22Rv1 (cell line): ENCODE data around the gene CAPZB.

Experiments
- H3K27ac ChIP-seq: fragments of 450-650 bp; 2 replicates; pipeline ENCODE4 v1.5.1; 2017
- ZFX ChIP-seq: fragments of 450-650 bp; IDR thresholded peaks from 2 replicates; pipeline ENCODE4 v1.6.1; 2017; ENCODE audit warnings: antibody characterized with exemption, borderline replicate concordance
- TF ChIP-seq, protein P1 (sequence below): fragments of 450-650 bp; IDR thresholded peaks from 2 replicates; pipeline ENCODE4 v1.5.1; 2017; ENCODE audit warnings: mild to moderate bottlenecking

The CAPZB gene

DNA sequence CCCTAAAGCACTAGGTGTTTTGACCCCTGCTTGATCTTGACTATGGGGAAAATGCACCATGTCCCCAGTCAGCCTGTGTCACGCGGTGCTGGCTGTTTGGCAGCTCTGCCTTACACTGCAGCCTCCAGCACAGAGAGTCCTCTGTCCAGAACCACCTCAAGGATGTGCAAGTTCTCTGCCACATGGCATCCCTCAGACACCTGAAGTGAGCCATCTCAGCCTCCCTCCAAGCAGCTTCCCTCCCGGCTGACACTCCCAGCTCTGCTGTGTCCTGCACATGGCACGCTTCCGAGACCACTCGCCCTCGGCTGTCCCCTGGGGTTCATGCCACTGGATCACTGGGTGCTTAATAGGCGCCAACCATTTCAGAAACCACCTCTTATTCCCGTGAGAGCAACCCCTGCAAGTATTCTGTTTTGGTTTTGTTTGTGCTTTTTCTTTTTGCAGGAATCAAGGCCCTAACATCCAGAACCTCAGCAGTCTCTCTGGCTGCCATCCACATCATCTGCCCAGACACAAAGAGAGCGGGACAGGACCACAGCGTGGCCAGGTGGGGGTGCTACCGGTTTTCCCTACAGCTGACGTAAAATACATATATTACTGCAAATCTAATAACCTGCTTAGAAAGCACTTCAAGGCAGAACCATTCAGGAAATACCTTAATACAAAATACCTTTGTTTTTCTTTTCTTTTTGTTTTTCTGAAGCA, 45.7 kb downstream of the CAPZB start:
- H3K27ac ChIP-seq: no peak overlapping the region
- TF ChIP-seq, protein P1, sequence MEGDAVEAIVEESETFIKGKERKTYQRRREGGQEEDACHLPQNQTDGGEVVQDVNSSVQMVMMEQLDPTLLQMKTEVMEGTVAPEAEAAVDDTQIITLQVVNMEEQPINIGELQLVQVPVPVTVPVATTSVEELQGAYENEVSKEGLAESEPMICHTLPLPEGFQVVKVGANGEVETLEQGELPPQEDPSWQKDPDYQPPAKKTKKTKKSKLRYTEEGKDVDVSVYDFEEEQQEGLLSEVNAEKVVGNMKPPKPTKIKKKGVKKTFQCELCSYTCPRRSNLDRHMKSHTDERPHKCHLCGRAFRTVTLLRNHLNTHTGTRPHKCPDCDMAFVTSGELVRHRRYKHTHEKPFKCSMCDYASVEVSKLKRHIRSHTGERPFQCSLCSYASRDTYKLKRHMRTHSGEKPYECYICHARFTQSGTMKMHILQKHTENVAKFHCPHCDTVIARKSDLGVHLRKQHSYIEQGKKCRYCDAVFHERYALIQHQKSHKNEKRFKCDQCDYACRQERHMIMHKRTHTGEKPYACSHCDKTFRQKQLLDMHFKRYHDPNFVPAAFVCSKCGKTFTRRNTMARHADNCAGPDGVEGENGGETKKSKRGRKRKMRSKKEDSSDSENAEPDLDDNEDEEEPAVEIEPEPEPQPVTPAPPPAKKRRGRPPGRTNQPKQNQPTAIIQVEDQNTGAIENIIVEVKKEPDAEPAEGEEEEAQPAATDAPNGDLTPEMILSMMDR: no peak
- TF ChIP-seq ZFX: no peak

DNA sequence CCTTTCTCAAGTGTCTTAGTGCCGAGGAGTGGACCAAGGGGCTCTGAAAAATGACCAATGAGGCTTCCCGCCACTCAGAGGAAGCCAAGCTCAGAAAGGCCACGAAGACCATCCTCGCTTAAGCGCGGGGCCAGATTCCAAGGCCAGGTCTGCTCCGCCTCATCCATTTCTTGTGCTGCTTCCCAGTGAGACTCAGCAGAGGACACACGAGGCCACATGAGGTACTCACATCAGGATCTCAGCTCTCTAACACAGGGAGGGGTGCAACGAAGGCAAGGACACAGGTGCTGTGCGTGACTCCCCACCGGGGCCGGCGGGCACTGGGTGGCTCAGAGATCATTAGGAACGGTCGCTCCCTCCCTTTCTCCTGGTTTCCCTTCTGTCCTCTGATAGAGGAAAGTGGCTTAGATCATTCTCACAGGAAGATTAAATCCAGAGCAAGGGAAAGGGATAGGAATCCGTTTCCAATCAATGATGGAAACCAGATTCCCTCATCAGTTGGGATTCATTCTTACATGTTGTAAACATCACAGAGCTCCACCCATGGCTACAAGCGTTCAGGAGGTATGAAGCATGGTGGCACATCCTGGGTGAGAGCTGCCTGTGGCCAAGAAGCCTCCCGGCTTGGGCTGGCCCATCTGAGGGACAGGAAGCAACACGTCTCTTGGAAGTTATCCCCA, 46.7 kb downstream of the CAPZB start:
- no peak overlapping the region for H3K27ac ChIP-seq
- TF ChIP-seq, protein P1: no peak
- TF ChIP-seq ZFX: no peak

DNA sequence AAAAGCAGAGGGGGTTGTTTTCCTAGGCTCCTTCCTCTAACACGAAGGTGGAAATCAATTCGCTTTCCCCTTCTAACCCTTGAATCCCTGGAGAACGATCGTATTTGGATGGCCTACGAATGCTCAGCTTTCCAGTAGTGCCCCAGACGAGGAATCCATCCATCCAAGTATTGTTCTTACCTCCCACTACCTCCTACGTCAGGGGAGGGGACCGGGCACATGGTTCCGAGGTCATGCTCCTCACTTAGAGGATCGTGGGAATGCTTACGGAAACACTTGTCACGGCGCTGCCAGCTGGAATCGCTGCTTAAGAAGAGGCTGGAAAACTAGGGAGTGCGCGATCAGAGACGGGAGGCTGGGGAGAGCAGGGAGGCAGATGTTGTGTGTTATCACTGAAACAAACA, 47.4 kb downstream of the CAPZB start:
- no peak overlapping the region for H3K27ac ChIP-seq
- TF ChIP-seq, protein P1: no peak
- TF ChIP-seq ZFX: no peak

DNA sequence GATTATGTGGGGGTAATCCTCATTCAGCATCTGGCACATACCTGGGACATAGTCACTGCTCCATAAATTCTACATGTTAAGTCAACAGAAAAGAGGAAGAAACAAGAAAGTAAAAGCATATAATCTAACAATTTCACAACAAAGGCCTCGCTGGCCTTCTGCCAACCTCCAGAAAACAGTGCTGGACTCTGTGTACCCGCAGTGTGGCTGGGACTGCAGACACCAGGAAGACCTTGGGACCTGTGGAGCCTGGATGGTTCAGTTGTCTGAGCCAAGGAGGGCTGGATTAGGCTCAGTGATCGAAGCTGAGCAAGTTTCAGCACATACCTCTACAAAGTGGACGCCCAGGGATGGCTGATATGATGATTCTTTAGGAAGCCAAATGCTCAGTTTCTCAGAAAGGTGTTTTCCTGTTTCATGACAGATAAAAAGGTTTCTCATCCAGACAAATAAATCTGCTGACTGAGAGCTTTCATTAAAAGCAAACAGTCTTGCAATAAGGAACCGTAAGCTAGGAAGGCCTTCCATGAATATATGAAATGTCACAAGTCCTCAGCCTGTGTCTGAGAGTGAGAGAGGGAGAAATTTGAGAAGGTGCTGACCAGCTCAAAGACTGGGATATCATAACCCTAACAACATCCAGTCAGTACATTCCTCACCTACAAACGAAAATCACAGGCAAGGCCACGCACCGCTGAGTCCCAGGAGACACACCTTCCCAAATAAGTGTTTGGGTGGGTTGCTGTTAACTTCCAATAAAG, 48.4 kb downstream of the CAPZB start:
- no peak overlapping the region for H3K27ac ChIP-seq
- no peak for TF ChIP-seq ZFX
- TF ChIP-seq, protein P1: no peak

DNA sequence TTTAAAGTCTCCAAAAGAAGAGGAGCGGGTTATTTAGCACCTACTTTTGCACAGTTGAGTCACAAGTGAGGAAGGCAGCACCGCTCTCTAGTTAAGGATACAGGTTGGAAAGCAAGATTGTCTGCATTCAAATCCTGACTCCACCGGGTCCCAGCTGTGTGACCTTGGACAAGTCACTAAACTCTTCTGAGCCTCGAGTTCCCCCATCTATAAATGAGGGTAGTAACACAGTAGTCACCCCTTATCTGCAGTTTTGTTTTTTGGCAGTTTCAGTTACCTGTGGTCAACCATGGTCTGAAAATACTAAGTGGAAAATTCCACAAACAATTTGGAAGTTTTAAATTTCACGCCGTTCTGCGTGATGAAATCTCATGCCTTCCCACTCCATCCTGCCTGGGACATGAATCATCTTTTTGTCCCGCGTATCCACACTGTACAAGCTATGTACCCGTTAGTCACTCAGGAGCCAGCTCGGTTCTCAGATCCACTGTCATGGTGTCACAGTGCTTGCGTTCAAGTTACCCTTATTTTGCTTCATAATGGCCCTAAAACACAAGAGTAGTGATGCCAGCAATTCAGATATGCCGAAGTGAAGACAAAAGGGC, 49.4 kb downstream of the CAPZB start:
- no peak for TF ChIP-seq ZFX
- TF ChIP-seq, protein P1: no peak
- H3K27ac ChIP-seq: no peak overlapping the region

DNA sequence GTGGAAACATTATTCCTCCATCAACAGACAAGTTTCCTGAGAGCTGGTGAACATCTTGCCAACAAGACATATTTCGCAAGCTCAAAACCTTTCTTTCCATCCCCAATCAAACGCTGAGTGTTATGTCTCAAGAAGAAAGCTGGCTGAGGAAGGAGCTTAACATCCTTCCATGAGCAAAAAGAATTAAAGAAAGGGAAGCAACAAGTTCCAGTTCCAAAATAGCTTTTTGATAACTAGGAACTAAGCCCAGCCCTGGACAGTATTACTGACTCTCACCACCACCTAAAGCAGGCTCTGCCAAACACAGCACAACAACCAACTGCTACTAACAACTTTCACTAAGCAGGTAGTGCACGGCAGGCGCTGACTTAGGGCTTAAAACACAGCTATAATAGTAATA, 50.2 kb downstream of the CAPZB start:
- H3K27ac ChIP-seq: no peak overlapping the region
- no peak for TF ChIP-seq ZFX
- TF ChIP-seq, protein P1: no peak

DNA sequence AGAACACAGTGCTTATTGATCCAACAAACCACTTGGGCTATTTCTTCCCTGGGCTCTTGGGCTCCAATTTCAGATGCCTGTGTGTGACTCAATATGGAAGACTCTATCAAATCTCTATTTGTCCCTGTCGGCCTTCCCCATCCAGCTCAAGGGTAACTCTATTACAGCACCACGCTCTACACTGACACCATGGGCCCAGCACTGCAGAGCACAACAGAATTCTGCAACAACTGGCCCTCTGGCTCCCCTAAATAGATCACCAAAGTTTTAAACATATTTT, 51.7 kb downstream of the CAPZB start:
- TF ChIP-seq ZFX: no peak
- TF ChIP-seq, protein P1: no peak
- H3K27ac ChIP-seq: no peak overlapping the region
